SK-N-SH (cell line): ENCODE results near the gene HAUS6.

ENCODE experiments used
- EZH2phosphoT487 ChIP-seq: fragments of 200-600 bp; sonication (generic); IDR thresholded peaks from 2 replicates; pipeline ENCODE4 v1.6.1; 2017; ENCODE audit warnings: low read depth, mixed run types, mild to moderate bottlenecking, antibody characterized with exemption, moderate library complexity, borderline replicate concordance
- TF ChIP-seq, protein P1 (sequence below): fragments of 200-600 bp; sonication (generic); IDR thresholded peaks from 2 replicates; pipeline ENCODE4 v1.6.1; 2017; ENCODE audit warnings: antibody characterized with exemption, mild to moderate bottlenecking, moderate library complexity
- TF ChIP-seq, protein P2 (sequence below): fragments of 150-350 bp; IDR thresholded peaks from 2 replicates; pipeline ENCODE4 v1.6.1; 2017; ENCODE audit warnings: antibody characterized with exemption, low read length, low read depth, borderline replicate concordance

DNA sequence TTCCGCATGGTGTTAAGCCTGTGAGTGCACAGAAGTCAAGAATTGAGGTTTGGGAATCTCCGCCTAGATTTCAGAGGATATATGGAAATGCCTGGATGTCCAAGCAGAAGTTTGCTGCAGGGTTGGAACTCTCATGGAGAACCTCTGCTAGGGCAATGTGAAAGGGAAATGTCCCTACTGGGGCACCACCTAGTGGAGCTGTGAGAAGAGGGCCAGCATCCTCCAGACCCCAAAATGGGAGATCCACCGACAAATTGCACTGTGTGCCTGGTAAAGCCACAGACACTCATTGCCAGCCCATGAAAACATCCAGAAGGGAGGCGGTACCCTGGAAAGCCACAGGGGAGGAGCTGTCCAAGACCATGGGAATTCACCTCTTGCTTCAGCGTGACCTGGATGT, 66.1 kb downstream of the HAUS6 start:
- TF ChIP-seq, protein P1, sequence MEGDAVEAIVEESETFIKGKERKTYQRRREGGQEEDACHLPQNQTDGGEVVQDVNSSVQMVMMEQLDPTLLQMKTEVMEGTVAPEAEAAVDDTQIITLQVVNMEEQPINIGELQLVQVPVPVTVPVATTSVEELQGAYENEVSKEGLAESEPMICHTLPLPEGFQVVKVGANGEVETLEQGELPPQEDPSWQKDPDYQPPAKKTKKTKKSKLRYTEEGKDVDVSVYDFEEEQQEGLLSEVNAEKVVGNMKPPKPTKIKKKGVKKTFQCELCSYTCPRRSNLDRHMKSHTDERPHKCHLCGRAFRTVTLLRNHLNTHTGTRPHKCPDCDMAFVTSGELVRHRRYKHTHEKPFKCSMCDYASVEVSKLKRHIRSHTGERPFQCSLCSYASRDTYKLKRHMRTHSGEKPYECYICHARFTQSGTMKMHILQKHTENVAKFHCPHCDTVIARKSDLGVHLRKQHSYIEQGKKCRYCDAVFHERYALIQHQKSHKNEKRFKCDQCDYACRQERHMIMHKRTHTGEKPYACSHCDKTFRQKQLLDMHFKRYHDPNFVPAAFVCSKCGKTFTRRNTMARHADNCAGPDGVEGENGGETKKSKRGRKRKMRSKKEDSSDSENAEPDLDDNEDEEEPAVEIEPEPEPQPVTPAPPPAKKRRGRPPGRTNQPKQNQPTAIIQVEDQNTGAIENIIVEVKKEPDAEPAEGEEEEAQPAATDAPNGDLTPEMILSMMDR = no peak
- no peak for TF ChIP-seq EZH2phosphoT487
- TF ChIP-seq, protein P2, sequence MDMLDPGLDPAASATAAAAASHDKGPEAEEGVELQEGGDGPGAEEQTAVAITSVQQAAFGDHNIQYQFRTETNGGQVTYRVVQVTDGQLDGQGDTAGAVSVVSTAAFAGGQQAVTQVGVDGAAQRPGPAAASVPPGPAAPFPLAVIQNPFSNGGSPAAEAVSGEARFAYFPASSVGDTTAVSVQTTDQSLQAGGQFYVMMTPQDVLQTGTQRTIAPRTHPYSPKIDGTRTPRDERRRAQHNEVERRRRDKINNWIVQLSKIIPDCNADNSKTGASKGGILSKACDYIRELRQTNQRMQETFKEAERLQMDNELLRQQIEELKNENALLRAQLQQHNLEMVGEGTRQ = no peak
